Endodermal cell (in vitro differentiated cells): ENCODE measurements around the gene NXPE3. TPM values are rescaled to one million over a fixed set of nuclear protein-coding genes. Genes with fewer than 3 reads are reported as not detected.

Source experiments
- DNase-seq: peaks from one replicate; pipeline ENCODE4 v3.0.0-alpha.2; 2017
- H3K27ac ChIP-seq: 2 replicates; pipeline ENCODE4 v1.5.1; 2013; ENCODE audit warnings: mild to moderate bottlenecking, low read depth, low read length, moderate library complexity
- H3K27me3 ChIP-seq: 2 replicates; pipeline ENCODE4 v1.6.1; 2013; ENCODE audit warnings: mild to moderate bottlenecking, low read length, moderate library complexity; ENCODE audit not compliant: insufficient read depth, control insufficient read depth, poor library complexity, severe bottlenecking
- H3K36me3 ChIP-seq: 2 replicates; pipeline ENCODE4 v1.7.0; 2013; ENCODE audit warnings: mild to moderate bottlenecking, low read length, moderate library complexity; ENCODE audit not compliant: control insufficient read depth, insufficient read depth
- H3K4me1 ChIP-seq: one replicate; pipeline ENCODE4 v1.7.0; 2013; ENCODE audit warnings: low read length; ENCODE audit not compliant: control insufficient read depth, insufficient read depth
- H3K4me3 ChIP-seq: 2 replicates; pipeline ENCODE4 v1.5.1; 2013; ENCODE audit warnings: mild to moderate bottlenecking, low read length, moderate library complexity
- H3K9ac ChIP-seq: 2 replicates; pipeline ENCODE4 v1.6.1; 2013; ENCODE audit warnings: mild to moderate bottlenecking, low read length, moderate library complexity; ENCODE audit not compliant: poor library complexity, severe bottlenecking; ENCODE audit errors: extremely low read depth
- H3K9me3 ChIP-seq: 2 replicates; pipeline ENCODE4 v1.6.1; 2013; ENCODE audit warnings: mild to moderate bottlenecking, low read length, moderate library complexity; ENCODE audit not compliant: control insufficient read depth
- H3K27ac Mint-ChIP-seq: 2 replicates; pipeline ENCODE4 v1.8.0; 2020; ENCODE audit warnings: mixed read lengths
- H3K27me3 Mint-ChIP-seq: 2 replicates; pipeline ENCODE4 v1.8.0; 2021; ENCODE audit warnings: mild to moderate bottlenecking, mixed read lengths; ENCODE audit not compliant: insufficient read depth
- H3K36me3 Mint-ChIP-seq: 2 replicates; pipeline ENCODE4 v1.8.0; 2020; ENCODE audit warnings: low read depth, mixed read lengths
- H3K4me1 Mint-ChIP-seq: 2 replicates; pipeline ENCODE4 v1.8.0; 2020; ENCODE audit warnings: mixed read lengths
- H3K4me3 Mint-ChIP-seq: 2 replicates; pipeline ENCODE4 v1.8.0; 2020; ENCODE audit warnings: mild to moderate bottlenecking, moderate library complexity, mixed read lengths
- H3K9me3 Mint-ChIP-seq: 2 replicates; pipeline ENCODE4 v1.8.0; 2020; ENCODE audit warnings: mild to moderate bottlenecking, mixed read lengths
- WGBS, 2 experiments: methylation state at CpG; one replicate each; pipeline versions ENCODE4 v1.1.5 to v1.1.7; 2013; ENCODE audit warnings: missing lambda C conversion rate in 2 of 2, mixed read lengths in 1 of 2; ENCODE audit not compliant: insufficient coverage in 1 of 2, insufficient read length in 1 of 2; 5-methylcytosine and 5-hydroxymethylcytosine counted together
- total RNA-seq, 2 donors: library from RNA; stranded (reverse); fragmentation: NEBNext Ultra II Directional in 1 of 2; extraction: Animal tissue kit (Norgen Biotek cat#: 25700) in 1 of 2; gene quantifications; 2 replicates in 1 of 2; 3 replicates in 1 of 2; pipeline ENCODE4 v1.2.1, GENCODE V29; 2021
- TF ChIP-seq, protein P1 (sequence below): fragments of 200-600 bp; sonication (generic); conservative IDR thresholded peaks from 2 replicates; pipeline ENCODE4 v1.5.0; 2021; ENCODE audit warnings: antibody characterized with exemption, mild to moderate bottlenecking

NXPE3 gene
- total RNA-seq, 2 donors from 2014 or later, result 6.9 to 7.7 TPM

DNA sequence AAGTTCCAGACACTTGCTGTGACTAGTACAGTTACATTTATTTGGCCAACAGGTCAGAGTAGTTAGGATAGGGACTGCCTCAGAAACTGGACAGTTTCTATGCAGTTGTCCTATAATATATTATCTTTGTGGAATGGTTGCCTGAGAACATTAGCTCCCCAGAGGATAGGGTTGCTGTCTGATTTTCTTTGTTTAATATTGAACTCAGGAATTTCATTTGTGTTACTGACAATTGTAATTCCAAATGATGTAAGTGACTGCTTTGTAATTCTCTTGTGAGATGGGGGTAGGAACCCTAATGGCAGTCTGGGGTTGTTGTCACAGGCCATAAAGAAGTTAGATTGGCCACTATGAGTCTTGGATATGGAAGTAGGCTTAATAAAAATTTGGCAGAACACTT lies 2.2 kb downstream of the NXPE3 start:
- no peak for DNase-seq
- Mint-ChIP-seq H3K4me3 (no peak overlapping the region), H3K4me1 (no peaks in the 10 kb centered on the region)

DNA sequence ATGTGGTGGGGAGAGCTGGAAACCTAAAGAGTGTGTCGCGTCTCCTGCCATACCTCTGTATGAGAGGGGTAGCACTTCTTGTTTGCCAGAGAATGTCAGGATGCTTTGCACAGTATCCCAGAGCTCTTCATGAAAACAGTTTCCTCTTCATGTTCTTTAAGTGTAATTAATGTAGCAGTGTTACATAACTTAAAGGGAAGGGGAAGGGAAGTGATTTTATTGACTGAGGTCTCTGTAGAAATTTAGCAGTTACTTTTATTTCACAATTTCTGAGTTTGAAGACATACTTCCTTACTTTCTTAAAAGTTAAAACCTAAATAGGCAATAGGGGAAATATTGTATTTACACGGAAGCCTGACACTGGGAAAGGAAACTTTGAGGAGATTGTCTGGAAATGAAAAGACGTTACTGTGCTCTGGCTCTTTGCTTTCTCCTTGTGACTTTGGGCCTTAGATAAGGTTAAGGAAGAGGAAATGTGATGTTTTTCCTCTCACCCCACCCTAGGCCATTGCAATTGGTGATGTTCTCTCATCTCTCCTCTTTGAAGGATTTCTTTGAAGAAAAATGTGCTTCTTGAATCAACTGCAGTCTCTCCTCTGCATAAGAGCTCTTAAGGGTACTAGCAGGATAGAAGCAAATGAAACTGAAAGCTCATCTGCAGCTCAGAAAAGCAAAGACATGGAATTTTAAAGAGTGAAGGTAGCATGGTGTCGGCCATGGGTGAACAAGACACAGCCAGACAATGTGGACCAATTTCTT lies 6.0 kb downstream of the NXPE3 start:
- WGBS, 2 experiments, result 94% methylated on average over 5 of the region's 5 CpGs; no CpG with 5 or more reads in 1 of the 2 experiments
- Histone ChIP-seq H3K27ac (no peak overlapping the region), H3K36me3 (peaks cover 4% of the 10 kb centered on the region), H3K27me3 (peaks cover 5% of the 10 kb centered on the region), H3K9me3 (no peaks in the 10 kb centered on the region), H3K9ac (no peak overlapping the region), H3K4me3 (no peak overlapping the region), H3K4me1 (no peaks in the 10 kb centered on the region)
- no peaks in the 10 kb centered on the region for H3K4me1 Mint-ChIP-seq
- peaks cover 41% of the 10 kb centered on the region for H3K36me3 Mint-ChIP-seq
- H3K4me3 Mint-ChIP-seq, result no peak overlapping the region
- no peak for DNase-seq
- no peaks in the 10 kb centered on the region for H3K9me3 Mint-ChIP-seq
- H3K27me3 Mint-ChIP-seq, result no peaks in the 10 kb centered on the region
- TF ChIP-seq, protein P1, sequence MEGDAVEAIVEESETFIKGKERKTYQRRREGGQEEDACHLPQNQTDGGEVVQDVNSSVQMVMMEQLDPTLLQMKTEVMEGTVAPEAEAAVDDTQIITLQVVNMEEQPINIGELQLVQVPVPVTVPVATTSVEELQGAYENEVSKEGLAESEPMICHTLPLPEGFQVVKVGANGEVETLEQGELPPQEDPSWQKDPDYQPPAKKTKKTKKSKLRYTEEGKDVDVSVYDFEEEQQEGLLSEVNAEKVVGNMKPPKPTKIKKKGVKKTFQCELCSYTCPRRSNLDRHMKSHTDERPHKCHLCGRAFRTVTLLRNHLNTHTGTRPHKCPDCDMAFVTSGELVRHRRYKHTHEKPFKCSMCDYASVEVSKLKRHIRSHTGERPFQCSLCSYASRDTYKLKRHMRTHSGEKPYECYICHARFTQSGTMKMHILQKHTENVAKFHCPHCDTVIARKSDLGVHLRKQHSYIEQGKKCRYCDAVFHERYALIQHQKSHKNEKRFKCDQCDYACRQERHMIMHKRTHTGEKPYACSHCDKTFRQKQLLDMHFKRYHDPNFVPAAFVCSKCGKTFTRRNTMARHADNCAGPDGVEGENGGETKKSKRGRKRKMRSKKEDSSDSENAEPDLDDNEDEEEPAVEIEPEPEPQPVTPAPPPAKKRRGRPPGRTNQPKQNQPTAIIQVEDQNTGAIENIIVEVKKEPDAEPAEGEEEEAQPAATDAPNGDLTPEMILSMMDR, result no peak
- H3K27ac Mint-ChIP-seq, result no peak overlapping the region

More for the DNA sequence above, 2.2 kb downstream of the NXPE3 start:
- H3K36me3 ChIP-seq, result no peaks in the 10 kb centered on the region
- TF ChIP-seq, protein P1, result no peak
- no peak overlapping the region for H3K27ac Mint-ChIP-seq
- no peak overlapping the region for H3K4me3 ChIP-seq
- peaks cover 25% of the 10 kb centered on the region for H3K27me3 ChIP-seq
- H3K27ac ChIP-seq, result no peak overlapping the region
- peaks cover 10% of the 10 kb centered on the region for H3K36me3 Mint-ChIP-seq
- H3K9me3 Mint-ChIP-seq, result no peaks in the 10 kb centered on the region
- no peaks in the 10 kb centered on the region for H3K4me1 ChIP-seq
- H3K27me3 Mint-ChIP-seq, result peaks cover 20% of the 10 kb centered on the region
- no peaks in the 10 kb centered on the region for H3K9me3 ChIP-seq
- no peak overlapping the region for H3K9ac ChIP-seq

DNA sequence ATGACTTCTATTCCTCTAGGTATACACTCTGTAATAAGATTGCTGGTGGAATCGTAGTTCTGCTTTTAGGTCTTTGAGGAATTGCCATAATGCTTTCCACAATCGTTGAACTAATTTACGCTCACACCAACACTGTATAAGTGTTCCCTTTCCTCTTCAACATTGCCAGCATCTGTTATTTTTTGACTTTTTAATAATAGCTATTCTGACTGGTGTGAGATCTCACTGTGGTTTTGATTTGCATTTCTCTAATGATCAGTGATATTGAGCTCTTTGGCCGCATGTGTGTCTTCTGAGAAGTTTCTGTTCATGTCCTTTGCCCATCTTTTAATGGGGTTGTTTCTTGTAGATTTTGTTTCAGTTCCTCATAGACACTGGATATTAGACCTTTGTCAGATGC lies 12.8 kb downstream of the NXPE3 start:
- WGBS, 2 experiments, result 91 to 92% methylated on average over 2 to 4 of the region's 4 CpGs
- Histone ChIP-seq H3K4me3 (no peak overlapping the region), H3K4me1 (no peaks in the 10 kb centered on the region), H3K27me3 (no peaks in the 10 kb centered on the region), H3K27ac (no peak overlapping the region), H3K36me3 (peaks cover 4% of the 10 kb centered on the region), H3K9ac (no peak overlapping the region), H3K9me3 (peaks cover 10% of the 10 kb centered on the region)
- Mint-ChIP-seq H3K9me3 (peaks cover 13% of the 10 kb centered on the region), H3K27me3 (no peaks in the 10 kb centered on the region), H3K27ac (no peak overlapping the region), H3K4me1 (no peaks in the 10 kb centered on the region), H3K4me3 (no peak overlapping the region), H3K36me3 (peaks cover 48% of the 10 kb centered on the region)
- TF ChIP-seq, protein P1, result no peak
- no peak for DNase-seq
